IPS-11a (cell line): ENCODE data around the gene CCDC152.
"Not testable (repeated sequence)": the region's sequence is repeated elsewhere in the genome, so short reads cannot be mapped to it uniquely, and the experiment has no call there.

Experiments used
- H3K4me3 ChIP-seq: one replicate; pipeline ENCODE4 v1.5.1; 2013; ENCODE audit warnings: low read depth, low read length, control low read depth

CCDC152 gene

DNA sequence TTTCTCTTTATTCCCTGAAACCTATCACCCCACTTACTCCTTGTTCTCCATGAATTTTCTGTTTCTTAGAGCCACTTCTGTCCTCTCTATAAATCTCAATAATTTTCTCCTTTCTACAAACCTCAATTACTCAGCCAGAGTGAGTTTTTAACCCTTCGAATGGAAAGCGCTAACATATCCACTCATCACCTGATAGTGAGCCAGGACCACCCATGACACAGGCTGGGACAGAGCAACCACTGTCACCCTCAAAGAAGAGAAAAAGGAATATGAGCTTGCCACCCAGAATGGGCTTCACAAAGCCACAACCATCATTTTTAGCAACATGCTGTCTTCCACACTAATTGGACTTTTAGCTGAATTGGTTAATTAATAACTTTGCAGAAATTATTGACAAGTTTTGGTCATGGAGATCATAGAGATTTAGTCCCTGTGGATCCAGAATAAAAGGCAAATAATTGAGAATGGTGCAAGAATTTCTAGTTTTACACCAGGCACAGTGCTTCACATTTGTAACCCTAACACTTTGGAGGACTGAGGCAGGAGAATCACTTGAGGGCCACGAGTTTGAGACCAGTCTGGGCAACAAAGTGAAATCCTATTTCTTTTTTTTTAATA is 87.2 kb downstream of the CCDC152 start:
- no peak overlapping the region for H3K4me3 ChIP-seq

DNA sequence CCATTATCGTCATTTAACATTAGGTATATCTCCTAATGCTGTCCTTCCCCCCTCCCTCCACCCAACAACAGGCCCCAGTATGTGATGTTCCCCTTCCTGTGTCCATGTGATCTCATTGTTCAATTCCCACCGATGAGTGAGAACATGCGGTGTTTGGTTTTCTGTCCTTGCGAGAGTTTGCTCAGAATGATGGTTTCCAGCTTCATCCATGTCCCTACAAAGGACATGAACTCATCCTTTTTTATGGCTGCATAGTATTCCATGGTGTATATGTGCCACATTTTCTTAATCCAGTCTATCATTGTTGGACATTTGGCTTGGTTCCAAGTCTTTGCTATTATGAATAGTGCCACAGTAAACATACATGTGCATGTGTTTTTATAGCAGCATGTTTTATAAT is 87.8 kb downstream of the CCDC152 start:
- H3K4me3 ChIP-seq, result not testable (repeated sequence)

DNA sequence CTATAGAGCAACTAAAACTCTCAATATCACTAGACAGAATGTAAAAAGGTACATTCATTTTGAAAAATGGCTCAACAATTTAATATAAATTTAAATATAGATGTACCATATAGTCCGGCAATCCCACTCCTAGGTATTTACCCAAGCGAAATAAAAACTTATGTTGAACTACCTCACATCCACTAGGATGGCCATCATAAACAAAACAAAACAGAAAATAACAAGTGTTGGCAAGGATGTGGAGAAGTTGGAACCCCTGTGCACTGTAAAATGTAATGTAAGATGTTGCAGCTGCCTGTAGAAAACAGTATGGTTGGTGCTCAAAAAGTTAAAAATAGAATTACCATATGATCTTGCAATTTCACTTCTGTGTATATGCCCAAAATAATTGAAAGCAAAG is 91.9 kb downstream of the CCDC152 start:
- no peak overlapping the region for H3K4me3 ChIP-seq

GRCh38 chr5:42851481-42851880 is 94.9 kb downstream of the CCDC152 start:
- no peak overlapping the region for H3K4me3 ChIP-seq
